Thyroid gland (tissue), 4 donors: ENCODE measurements around the gene LRRC28. TPM values are rescaled to one million over a fixed set of nuclear protein-coding genes. Genes with fewer than 3 reads are reported as not detected.

ENCODE experiments used
- DNase-seq, 2 donors: peaks; one replicate each; pipeline ENCODE4 v3.0.0-alpha.2; 2019
- H3K27ac ChIP-seq, 3 donors: fragments of 200-600 bp; sonication (generic); 1 replicate in 2 of 3; 2 replicates in 1 of 3; pipeline ENCODE4 v1.5.1; 2016 to 2019; ENCODE audit warnings: mild to moderate bottlenecking in 1 of 3, moderate library complexity in 1 of 3
- H3K27me3 ChIP-seq: fragments of 200-600 bp; sonication (generic); one replicate; pipeline ENCODE4 v1.5.1; 2019
- H3K36me3 ChIP-seq, 2 donors: fragments of 200-600 bp; sonication (generic); one replicate each; pipeline ENCODE4 v1.5.1; 2016 to 2019
- H3K4me1 ChIP-seq, 2 donors: fragments of 200-600 bp; sonication (generic); one replicate each; pipeline ENCODE4 v1.5.1; 2017 to 2019
- H3K4me3 ChIP-seq, 3 donors: fragments of 200-600 bp; sonication (generic); replicated peaks in 1 of 3; 1 replicate in 2 of 3; 2 replicates in 1 of 3; pipeline ENCODE4 v1.5.1; 2016; ENCODE audit warnings: mild to moderate bottlenecking in 1 of 3
- H3K9me3 ChIP-seq: fragments of 200-600 bp; sonication (generic); one replicate; pipeline ENCODE4 v1.5.1; 2017
- CTCF ChIP-seq, 6 experiments: fragments of 200-600 bp in 3 of 6; fragments of 450-650 bp in 3 of 6; sonication (generic) in 3 of 6; IDR thresholded peaks; one replicate each; pipeline ENCODE4 v1.5.1; 2016 to 2019; ENCODE audit warnings: antibody characterized with exemption in 6 of 6, mild to moderate bottlenecking in 2 of 6, inconsistent platforms in 1 of 6, moderate library complexity in 1 of 6
- POLR2A ChIP-seq, 2 donors: fragments of 450-650 bp; IDR thresholded peaks; one replicate each; pipeline ENCODE4 v1.6.1; 2017; ENCODE audit warnings: antibody characterized with exemption in 2 of 2, mild to moderate bottlenecking in 2 of 2, moderate library complexity in 1 of 2
- WGBS, 2 donors: methylation state at CpG; one replicate each; pipeline ENCODE4 v1.1.5; 2017; 5-methylcytosine and 5-hydroxymethylcytosine counted together
- intact Hi-C: fragments of 100-400 bp; cut with DNase I; formaldehyde crosslinking; loops from one replicate; pipeline ENCODE4 v1.15.1; 2023
- total RNA-seq, 4 donors: library from RNA; depleted of rRNA; stranded (reverse); fragments of >200 nt; gene quantifications; one replicate each; pipeline ENCODE4 v1.2.3, GENCODE V29; 2016

LRRC28 gene
- total RNA-seq, 4 donors from 2014 or later, result 36.1 to 51.6 (median 44.8) TPM

DNA sequence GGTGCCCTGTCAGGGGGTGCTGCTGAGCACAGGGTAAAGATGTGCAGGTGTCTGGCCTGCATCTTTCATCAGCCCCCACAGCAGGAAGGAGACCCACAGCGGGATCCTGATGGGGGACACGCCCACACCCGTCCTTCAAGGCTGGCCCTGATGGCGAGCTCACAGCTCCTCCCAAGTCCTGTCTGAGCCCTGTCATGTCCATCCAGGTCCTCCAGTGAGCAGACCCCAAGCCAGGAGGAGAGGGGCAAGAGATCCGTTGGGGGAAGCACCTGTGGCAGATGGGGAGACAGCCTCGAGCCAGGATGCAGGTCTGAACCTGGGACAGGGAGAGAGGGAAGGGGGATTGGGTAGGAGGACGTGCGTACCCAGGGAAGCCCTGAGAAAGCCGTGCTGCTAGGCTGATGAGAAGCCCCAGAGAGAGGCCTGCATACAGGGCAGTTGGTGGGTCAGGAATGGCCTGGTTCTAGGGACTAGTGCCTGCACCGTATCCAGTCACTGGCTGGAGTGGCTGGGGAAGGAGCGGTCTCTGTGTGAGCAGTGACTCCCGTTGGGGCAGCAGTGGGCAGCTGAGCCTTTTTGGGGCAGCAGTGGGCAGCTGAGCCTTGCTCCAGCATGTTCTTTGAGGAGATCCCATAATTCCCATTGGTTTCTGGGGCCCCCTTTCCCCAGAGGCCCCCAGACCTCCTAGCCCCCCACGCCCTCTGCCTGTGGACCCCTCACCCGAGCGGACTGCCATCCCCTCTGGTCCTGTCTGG lies 181.2 kb downstream of the LRRC28 start:
- intact Hi-C loops, result no loop called here
- no peak for TF ChIP-seq POLR2A (IDR thresholded peaks at IDR 0.05)
- no peak for TF ChIP-seq CTCF (IDR thresholded peaks at IDR 0.05)
- Histone ChIP-seq H3K4me1 (peaks cover 0 to 23% of the 10 kb centered on the region in 2 donors), H3K27ac (no peak overlapping the region), H3K36me3 (no peaks in the 10 kb centered on the region), H3K4me3 (no peak overlapping the region), H3K27me3 (no peaks in the 10 kb centered on the region), H3K9me3 (no peaks in the 10 kb centered on the region)
- 90 to 94% methylated on average over 11 to 13 of the region's 15 CpGs for WGBS, 2 donors
- no peak for DNase-seq

DNA sequence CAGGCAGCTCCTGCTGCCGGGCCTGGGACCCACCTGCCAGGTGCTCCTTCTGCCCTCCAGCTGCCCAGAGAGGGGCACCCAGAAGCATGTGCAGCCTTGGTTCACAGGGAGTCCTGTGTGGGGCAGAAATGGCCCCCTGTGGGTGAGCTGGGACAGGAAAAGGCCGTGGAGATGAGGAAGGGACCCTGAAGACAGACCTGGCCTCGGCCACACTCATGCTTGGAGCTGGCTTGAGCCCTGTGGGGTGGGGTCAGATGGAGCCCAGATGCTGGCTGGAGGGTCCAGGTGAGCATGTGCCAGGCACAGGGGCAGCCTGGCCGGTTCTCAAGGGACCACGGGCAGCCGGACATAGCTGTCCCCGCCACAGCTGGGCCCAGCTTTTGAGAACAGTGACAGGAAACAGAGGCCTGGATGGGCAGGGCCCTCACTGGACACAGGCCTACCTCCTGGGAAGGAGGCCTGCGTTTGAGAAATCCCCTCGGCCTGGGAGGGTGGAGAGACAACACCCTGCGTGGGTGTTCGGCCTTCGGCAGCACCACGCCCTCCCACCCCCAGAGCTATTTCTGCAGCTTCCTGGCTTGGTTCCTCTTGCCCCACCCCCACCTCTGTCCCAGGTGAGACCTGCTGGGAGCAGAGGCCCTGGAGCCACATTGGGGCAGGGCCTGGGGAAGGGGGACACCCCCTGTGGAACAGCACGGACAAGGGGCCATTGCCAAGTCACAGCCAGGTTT lies 181.9 kb downstream of the LRRC28 start:
- 57 to 66% methylated on average over 6 to 9 of the region's 14 CpGs for WGBS, 2 donors
- Histone ChIP-seq H3K27ac (no peak overlapping the region), H3K4me1 (peaks cover 0 to 30% of the 10 kb centered on the region in 2 donors), H3K36me3 (no peaks in the 10 kb centered on the region), H3K9me3 (no peaks in the 10 kb centered on the region), H3K27me3 (no peaks in the 10 kb centered on the region), H3K4me3 (no peak overlapping the region)
- no peak for DNase-seq
- intact Hi-C loops, result no loop called here
- TF ChIP-seq POLR2A (IDR thresholded peaks at IDR 0.05) (no peak), CTCF (IDR thresholded peaks at IDR 0.05) (no peak)

GRCh38 chr15:99433757-99434450 lies 182.6 kb downstream of the LRRC28 start:
- DNase-seq, result no peak
- H3K4me1 ChIP-seq, result peaks cover 0 to 34% of the 10 kb centered on the region in 2 donors
- TF ChIP-seq POLR2A (IDR thresholded peaks at IDR 0.05), result no peak
- no peak for TF ChIP-seq CTCF (IDR thresholded peaks at IDR 0.05)
- no peaks in the 10 kb centered on the region for H3K9me3 ChIP-seq
- H3K27me3 ChIP-seq, result no peaks in the 10 kb centered on the region
- H3K27ac ChIP-seq, result no peak overlapping the region
- H3K4me3 ChIP-seq, result no peak overlapping the region
- intact Hi-C loops, result no loop called here
- WGBS, 2 donors, result 90 to 96% methylated on average over 10 to 19 of the region's 21 CpGs
- H3K36me3 ChIP-seq, result no peaks in the 10 kb centered on the region

DNA sequence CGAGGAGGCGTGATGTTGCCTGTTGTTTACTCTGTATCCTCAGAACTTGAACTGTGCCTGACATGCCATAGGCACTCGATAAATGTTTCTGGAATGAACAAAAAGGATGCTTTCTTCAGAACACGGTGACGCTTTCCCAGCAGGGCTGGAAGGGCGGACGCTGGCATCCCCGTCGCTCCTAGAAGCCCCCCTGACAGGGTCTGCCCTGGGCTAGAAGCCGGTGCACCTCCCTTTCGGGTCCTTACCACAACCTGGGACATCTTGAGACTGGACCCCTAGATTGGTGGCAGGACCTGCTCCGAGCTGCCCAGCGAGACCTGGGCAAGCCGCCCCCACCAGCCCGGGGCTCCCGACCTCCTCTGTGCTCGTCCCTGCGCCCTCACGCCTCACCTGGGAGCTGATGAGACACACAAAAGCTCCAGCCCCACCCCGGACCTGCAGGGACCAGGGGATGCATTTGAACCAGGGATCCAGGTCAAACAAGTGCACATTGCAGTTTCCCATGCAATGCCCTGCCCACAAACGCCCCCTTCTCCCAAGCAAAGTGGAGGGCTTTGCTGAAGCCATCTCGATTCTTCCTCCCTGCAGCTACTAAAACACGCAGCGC lies 183.3 kb downstream of the LRRC28 start:
- 68 to 76% methylated on average over 13 to 22 of the region's 24 CpGs for WGBS, 2 donors
- intact Hi-C loops, result no loop called here
- no peaks in the 10 kb centered on the region for H3K36me3 ChIP-seq

More for the DNA sequence above, 183.3 kb downstream of the LRRC28 start:
- DNase-seq, result no peak
- Histone ChIP-seq H3K27me3 (no peaks in the 10 kb centered on the region), H3K4me3 (no peak overlapping the region), H3K4me1 (peaks cover 0 to 34% of the 10 kb centered on the region in 2 donors), H3K9me3 (no peaks in the 10 kb centered on the region), H3K27ac (no peak overlapping the region)
- TF ChIP-seq POLR2A (IDR thresholded peaks at IDR 0.05), result no peak
- no peak for TF ChIP-seq CTCF (IDR thresholded peaks at IDR 0.05)
